Dedifferentiated amniotic fluid mesenchymal stem cell (primary cell): ENCODE data around the gene KRTAP20-4.

Source experiments
- DNase-seq: peaks from one replicate; pipeline ENCODE4 v3.0.0-alpha.2; 2016; ENCODE audit errors: extremely low spot score

The KRTAP20-4 gene

DNA sequence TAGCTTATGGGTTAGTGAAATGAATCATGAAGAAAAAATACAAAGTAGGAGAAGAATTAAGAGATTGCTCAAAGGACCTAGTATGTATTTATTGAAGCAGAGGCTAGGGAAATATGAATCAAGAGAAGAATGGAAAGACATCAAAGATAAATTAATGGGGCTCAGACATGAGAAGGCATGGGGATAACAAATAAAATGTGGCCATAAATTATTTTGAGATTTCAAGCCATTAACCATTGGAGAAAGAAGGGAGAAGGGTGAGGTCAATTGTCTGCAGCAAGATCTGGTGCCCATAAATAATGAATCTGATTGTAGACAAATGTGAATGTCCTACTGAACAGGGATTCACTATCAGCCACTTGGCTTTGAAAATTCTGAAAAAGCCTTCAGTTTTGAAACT lies 32.5 kb downstream of the KRTAP20-4 start:
- DNase-seq: no peak

DNA sequence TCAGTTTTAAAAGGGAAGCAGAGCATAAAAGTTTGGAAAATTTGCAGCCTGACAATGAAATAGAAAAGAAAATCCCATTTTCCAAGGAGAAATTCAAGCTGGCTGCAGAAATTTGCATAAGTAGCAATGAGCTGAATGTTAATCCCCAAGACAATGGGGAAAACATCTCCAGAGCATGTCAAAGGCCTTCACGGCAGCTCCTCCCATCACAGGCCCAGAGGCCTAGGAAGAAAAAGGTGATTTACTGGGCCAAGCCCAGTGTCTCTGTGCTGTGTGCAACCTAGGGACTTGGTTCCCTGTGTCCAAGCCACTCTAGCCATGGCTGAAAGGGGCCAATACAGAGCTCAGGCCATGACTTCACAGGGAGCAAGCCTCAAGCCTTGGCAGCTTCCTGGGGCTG lies 48.3 kb downstream of the KRTAP20-4 start:
- DNase-seq: no peak
